ENCODE results near the gene PPP2R3B. TPM values are rescaled to one million over a fixed set of nuclear protein-coding genes. Genes with fewer than 3 reads are reported as not detected.

Gene PPP2R3B
- polyA plus RNA-seq, 1 donor (not counting 4 experiments of a cell fraction or from before 2014, with no cell fraction given), result 6.6 TPM

DNA sequence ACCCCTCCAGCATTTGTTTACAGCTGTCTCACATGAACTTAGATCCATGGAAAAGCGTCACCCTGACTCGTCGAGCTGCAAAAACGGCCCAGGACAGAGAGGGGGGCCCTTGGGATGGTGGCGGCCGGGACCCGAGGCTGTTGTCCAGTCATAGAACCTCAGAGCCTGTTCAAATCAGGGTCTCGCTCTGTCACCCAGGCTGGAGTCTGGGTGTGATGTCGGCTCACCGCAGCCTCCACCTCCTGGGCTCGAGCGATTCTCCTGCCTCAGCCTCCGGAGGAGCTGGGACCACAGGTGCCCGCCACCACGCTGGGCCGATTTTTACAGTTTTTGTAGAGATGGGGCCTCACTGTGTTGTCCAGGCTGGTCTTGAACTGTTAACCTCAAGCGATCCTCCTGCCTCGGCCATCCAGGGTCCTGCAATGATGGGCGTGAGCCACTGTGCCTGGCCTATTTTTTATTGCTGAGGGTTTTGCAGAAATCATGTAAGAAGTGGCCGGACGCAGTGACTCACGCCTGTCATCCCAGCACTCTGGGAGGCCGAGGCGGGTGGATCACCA is 42.6 kb upstream of the PPP2R3B start:
- DNase-seq (ENCODE audit: low read depth, low spot score) (no peak), FAIRE-seq (no peak)
- Histone ChIP-seq H4K20me1 (ENCODE audit: control insufficient read depth, extremely low read depth, insufficient read depth, low read length) (no peaks in the 10 kb centered on the region), H3K27me3 (ENCODE audit: control insufficient read depth, extremely low read depth, insufficient read depth, low read length) (no peaks in the 10 kb centered on the region), H3K4me2 (ENCODE audit: control insufficient read depth, extremely low read depth, insufficient read depth, low read depth, low read length) (no peak overlapping the region), H3K9me1 (ENCODE audit: control insufficient read depth, extremely low read depth, insufficient read depth, low read length) (no peaks in the 10 kb centered on the region), H3K4me1 (ENCODE audit: control insufficient read depth, extremely low read depth, insufficient read depth, low read length) (no peaks in the 10 kb centered on the region), H3K27ac (ENCODE audit: control insufficient read depth, insufficient read depth, low read length) (no peak overlapping the region), H3K9me3 (ENCODE audit: control insufficient read depth, low read depth, low read length) (peaks cover 6% of the 10 kb centered on the region), H3K4me3 (ENCODE audit: control insufficient read depth in 2 of 3, extremely low read depth in 1 of 3, insufficient read depth in 2 of 3, low read depth in 1 of 3, low read length in 3 of 3) (no peak overlapping the region), H3K79me2 (ENCODE audit: control insufficient read depth, insufficient read depth, low read length) (no peaks in the 10 kb centered on the region), H3K36me3 (ENCODE audit: control insufficient read depth in 2 of 2, extremely low read depth in 1 of 2, insufficient read depth in 2 of 2, low read length in 2 of 2) (no peaks in the 10 kb centered on the region), H2AFZ (ENCODE audit: control insufficient read depth, low read length) (no peak overlapping the region), H3K9ac (ENCODE audit: control insufficient read depth, extremely low read depth, insufficient read depth, low read length) (no peak overlapping the region)
- TF ChIP-seq, protein P1, sequence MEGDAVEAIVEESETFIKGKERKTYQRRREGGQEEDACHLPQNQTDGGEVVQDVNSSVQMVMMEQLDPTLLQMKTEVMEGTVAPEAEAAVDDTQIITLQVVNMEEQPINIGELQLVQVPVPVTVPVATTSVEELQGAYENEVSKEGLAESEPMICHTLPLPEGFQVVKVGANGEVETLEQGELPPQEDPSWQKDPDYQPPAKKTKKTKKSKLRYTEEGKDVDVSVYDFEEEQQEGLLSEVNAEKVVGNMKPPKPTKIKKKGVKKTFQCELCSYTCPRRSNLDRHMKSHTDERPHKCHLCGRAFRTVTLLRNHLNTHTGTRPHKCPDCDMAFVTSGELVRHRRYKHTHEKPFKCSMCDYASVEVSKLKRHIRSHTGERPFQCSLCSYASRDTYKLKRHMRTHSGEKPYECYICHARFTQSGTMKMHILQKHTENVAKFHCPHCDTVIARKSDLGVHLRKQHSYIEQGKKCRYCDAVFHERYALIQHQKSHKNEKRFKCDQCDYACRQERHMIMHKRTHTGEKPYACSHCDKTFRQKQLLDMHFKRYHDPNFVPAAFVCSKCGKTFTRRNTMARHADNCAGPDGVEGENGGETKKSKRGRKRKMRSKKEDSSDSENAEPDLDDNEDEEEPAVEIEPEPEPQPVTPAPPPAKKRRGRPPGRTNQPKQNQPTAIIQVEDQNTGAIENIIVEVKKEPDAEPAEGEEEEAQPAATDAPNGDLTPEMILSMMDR (optimal IDR thresholded peaks at IDR 0.05 in 1 of 3, IDR thresholded peaks at IDR 0.05 in 1 of 3, conservative IDR thresholded peaks at IDR 0.05 in 1 of 3; ENCODE audit: extremely low read depth in 1 of 3, insufficient read depth in 2 of 3, low read length in 3 of 3), result no peak
- no peak for TF ChIP-seq EZH2 (IDR thresholded peaks at IDR 0.05; ENCODE audit: low read length)
- dilution Hi-C loops (cut with MboI; ENCODE audit: extremely low pct_ligation_motif_present, low sequenced_read_pairs), result no loop called here

DNA sequence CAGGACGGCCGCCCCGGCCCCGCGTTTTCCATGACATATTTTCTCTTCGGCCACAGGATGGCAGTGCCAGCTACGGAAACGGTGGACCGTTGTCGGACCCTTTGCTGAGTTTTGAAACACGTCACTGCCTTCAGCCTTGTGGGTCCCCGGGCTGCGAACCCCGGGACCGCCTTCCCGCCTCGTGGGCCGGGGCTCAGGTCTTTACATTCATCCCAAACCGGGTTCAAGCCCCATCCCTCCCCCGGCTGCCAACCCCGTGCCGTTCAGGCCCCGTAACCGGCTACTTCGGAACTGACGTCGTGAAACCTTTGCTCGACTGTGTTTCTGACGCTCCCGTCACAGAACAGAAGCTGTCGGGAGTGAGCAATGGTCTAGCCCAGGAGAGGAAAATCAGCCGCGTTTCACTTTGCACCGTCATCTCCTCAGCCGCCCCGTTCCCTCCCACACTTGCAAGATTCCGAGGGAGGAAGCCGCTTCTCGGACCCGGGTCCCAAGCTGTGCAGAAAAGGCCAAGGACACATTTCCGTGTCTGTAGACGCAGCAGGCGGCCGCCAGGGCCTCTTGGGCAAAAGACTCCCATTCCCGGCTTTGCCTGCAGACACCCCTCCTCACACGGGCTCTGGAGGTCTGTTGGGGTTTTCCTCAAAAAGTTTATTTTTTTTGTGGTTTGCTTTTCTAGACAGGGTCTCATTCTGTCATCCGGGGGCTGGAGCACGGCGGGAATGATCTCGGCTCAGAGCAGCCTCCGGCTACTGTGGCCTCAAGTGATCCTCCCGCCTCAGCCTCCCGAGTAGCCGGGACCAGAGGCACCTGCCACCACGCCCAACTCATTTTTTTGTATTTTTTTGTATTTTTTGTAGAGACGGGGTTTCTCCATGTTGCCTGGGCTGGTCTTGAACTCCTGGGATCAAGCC is 41.4 kb upstream of the PPP2R3B start:
- no peak overlapping the region for H3K4me2 ChIP-seq (ENCODE audit: control insufficient read depth, extremely low read depth, insufficient read depth, low read depth, low read length)
- no peak overlapping the region for H3K4me3 ChIP-seq (ENCODE audit: control insufficient read depth in 2 of 3, extremely low read depth in 1 of 3, insufficient read depth in 2 of 3, low read depth in 1 of 3, low read length in 3 of 3)
- DNase-seq (ENCODE audit: low read depth, low spot score) (no peak), FAIRE-seq (no peak)
- H3K4me1 ChIP-seq (ENCODE audit: control insufficient read depth, extremely low read depth, insufficient read depth, low read length), result no peaks in the 10 kb centered on the region
- no peaks in the 10 kb centered on the region for H3K79me2 ChIP-seq (ENCODE audit: control insufficient read depth, insufficient read depth, low read length)
- H4K20me1 ChIP-seq (ENCODE audit: control insufficient read depth, extremely low read depth, insufficient read depth, low read length), result no peaks in the 10 kb centered on the region
- H3K9me1 ChIP-seq (ENCODE audit: control insufficient read depth, extremely low read depth, insufficient read depth, low read length), result no peaks in the 10 kb centered on the region
- H2AFZ ChIP-seq (ENCODE audit: control insufficient read depth, low read length), result no peak overlapping the region
- H3K27ac ChIP-seq (ENCODE audit: control insufficient read depth, insufficient read depth, low read length), result no peak overlapping the region
- H3K27me3 ChIP-seq (ENCODE audit: control insufficient read depth, extremely low read depth, insufficient read depth, low read length), result no peaks in the 10 kb centered on the region
- dilution Hi-C loops (cut with MboI; ENCODE audit: extremely low pct_ligation_motif_present, low sequenced_read_pairs), result no loop called here
- peaks cover 6% of the 10 kb centered on the region for H3K9me3 ChIP-seq (ENCODE audit: control insufficient read depth, low read depth, low read length)
- H3K36me3 ChIP-seq (ENCODE audit: control insufficient read depth in 2 of 2, extremely low read depth in 1 of 2, insufficient read depth in 2 of 2, low read length in 2 of 2), result no peaks in the 10 kb centered on the region
- H3K9ac ChIP-seq (ENCODE audit: control insufficient read depth, extremely low read depth, insufficient read depth, low read length), result no peak overlapping the region
- TF ChIP-seq EZH2 (IDR thresholded peaks at IDR 0.05; ENCODE audit: low read length), result no peak
- TF ChIP-seq, protein P1 (optimal IDR thresholded peaks at IDR 0.05 in 1 of 3, IDR thresholded peaks at IDR 0.05 in 1 of 3, conservative IDR thresholded peaks at IDR 0.05 in 1 of 3; ENCODE audit: extremely low read depth in 1 of 3, insufficient read depth in 2 of 3, low read length in 3 of 3), result peak in 1 of 3 experiments; percentile 3
